HCT116 (cell line): ENCODE measurements around the gene HCN1. TPM values are rescaled to one million over a fixed set of nuclear protein-coding genes. Genes with fewer than 3 reads are reported as not detected.

Experiments used
- ATAC-seq: fragments of 200-7000 bp; cut with Tn5 transposase; 2 replicates; pipeline ENCODE4 v1.9.1; 2020; ENCODE audit warnings: mild to moderate bottlenecking, moderate library complexity
- BruUV-seq: library from RNA; stranded (reverse); fragments of 400-500 nt; replicated peaks from 2 replicates; lab custom pipeline; 2021; lab: Mats Ljungman, UMichigan
- CTCF ChIA-PET: fragments of 300-600 bp; sonication (Branson Sonifier 250); formaldehyde crosslinking; loops from one replicate; lab custom pipeline; 2021; ENCODE audit warnings: antibody characterized with exemption; lab: Charles Lee
- POLR2A ChIA-PET: fragments of 300-600, 350-600 bp; sonication (Branson Sonifier 250); formaldehyde crosslinking; loops from one replicate; lab custom pipeline; 2021; ENCODE audit warnings: antibody characterized with exemption; lab: Charles Lee
- RAD21 ChIA-PET, 2 experiments: fragments of 300-600 bp; sonication (Branson Sonifier 250); formaldehyde crosslinking; loops; one replicate each; lab custom pipeline; 2023; ENCODE audit warnings: low total read pairs in 2 of 2; ENCODE audit not compliant: uncharacterized antibody in 2 of 2, unreplicated experiment in 2 of 2, low non-redundant PET in 1 of 2; lab: Charles Lee
- DNase-seq: peaks from one replicate; pipeline ENCODE4 v3.0.0-alpha.2; 2010; ENCODE audit warnings: low read depth, low spot score
- H2AFZ ChIP-seq: fragments of 200-600 bp; shearing (Covaris generic), sonication (generic); 2 replicates; pipeline ENCODE4 v1.6.1; 2017; ENCODE audit warnings: low read depth, mixed run types, mixed read lengths, antibody characterized with exemption, low read length; ENCODE audit not compliant: poor library complexity, severe bottlenecking
- H3K27ac ChIP-seq: 2 replicates; pipeline ENCODE4 v1.5.1; 2012; ENCODE audit warnings: low read depth, low read length
- H3K27me3 ChIP-seq: fragments of 200-600 bp; sonication (generic); 2 replicates; pipeline ENCODE4 v1.6.1; 2016; ENCODE audit warnings: mixed run types, low read length, mixed read lengths; ENCODE audit not compliant: insufficient read depth
- H3K36me3 ChIP-seq, 2 experiments: fragments of 200-500 bp in 1 of 2; fragments of 200-600 bp in 1 of 2; sonication (Bioruptor generic) in 1 of 2; sonication (generic) in 1 of 2; 2 replicates each; pipeline versions ENCODE4 v1.5.1 to v1.6.1; 2014 to 2016; ENCODE audit warnings: low read length in 2 of 2, inconsistent platforms in 1 of 2, mixed read lengths in 1 of 2, mixed run types in 1 of 2; ENCODE audit not compliant: insufficient read depth in 2 of 2, control insufficient read depth in 1 of 2
- H3K4me1 ChIP-seq, 2 experiments: fragments of 200-600 bp in 1 of 2; sonication (generic) in 1 of 2; 2 replicates each; pipeline versions ENCODE4 v1.5.1 to v1.6.1; 2012 to 2017; ENCODE audit warnings: low read length in 2 of 2, inconsistent platforms in 1 of 2, mild to moderate bottlenecking in 1 of 2, mixed read lengths in 1 of 2, mixed run types in 1 of 2, moderate library complexity in 1 of 2; ENCODE audit not compliant: insufficient read depth in 2 of 2, control insufficient read depth in 1 of 2
- H3K4me2 ChIP-seq: fragments of 200-600 bp; sonication (generic); 2 replicates; pipeline ENCODE4 v1.6.1; 2017; ENCODE audit warnings: mixed run types, low read length, mixed read lengths
- H3K4me3 ChIP-seq, 2 experiments: fragments of 200-600 bp in 1 of 2; sonication (generic) in 1 of 2; replicated peaks in 1 of 2; 2 replicates each; pipeline ENCODE4 v1.5.1; 2011 to 2016; ENCODE audit warnings: low read length in 2 of 2, control low read depth in 1 of 2, low read depth in 1 of 2, mild to moderate bottlenecking in 1 of 2, mixed read lengths in 1 of 2, mixed run types in 1 of 2
- H3K79me2 ChIP-seq: fragments of 200-600 bp; sonication (generic); 2 replicates; pipeline ENCODE4 v1.6.1; 2017; ENCODE audit warnings: mild to moderate bottlenecking, mixed run types, low read length, moderate library complexity, mixed read lengths; ENCODE audit not compliant: insufficient read depth
- H3K9ac ChIP-seq: fragments of 200-600 bp; sonication (generic); 2 replicates; pipeline ENCODE4 v1.6.1; 2016; ENCODE audit warnings: low read length, mixed read lengths
- H3K9me2 ChIP-seq: fragments of 200-600 bp; sonication (generic), shearing (Covaris generic); 2 replicates; pipeline ENCODE4 v1.6.1; 2017; ENCODE audit warnings: mixed run types, mild to moderate bottlenecking, moderate library complexity; ENCODE audit not compliant: insufficient read depth
- H3K9me3 ChIP-seq, 2 experiments: fragments of 200-500 bp in 1 of 2; fragments of 200-600 bp in 1 of 2; sonication (Bioruptor generic) in 1 of 2; sonication (generic) in 1 of 2; 2 replicates each; pipeline ENCODE4 v1.6.1; 2014 to 2017; ENCODE audit warnings: low read length in 2 of 2, mixed read lengths in 2 of 2, inconsistent platforms in 1 of 2, low read depth in 1 of 2, mild to moderate bottlenecking in 1 of 2, mixed run types in 1 of 2, moderate library complexity in 1 of 2; ENCODE audit not compliant: control insufficient read depth in 1 of 2, insufficient read depth in 1 of 2
- H4K20me1 ChIP-seq: fragments of 200-600 bp; sonication (generic), shearing (Covaris generic); 2 replicates; pipeline ENCODE4 v1.6.1; 2017; ENCODE audit warnings: mixed run types, mild to moderate bottlenecking, moderate library complexity; ENCODE audit not compliant: insufficient read depth
- ELF1 ChIP-seq: IDR thresholded peaks from 2 replicates; pipeline ENCODE4 v1.6.1; 2012; ENCODE audit warnings: low read depth, borderline replicate concordance
- POLR2A ChIP-seq: IDR thresholded peaks from 2 replicates; pipeline ENCODE4 v1.7.0; 2011; ENCODE audit warnings: borderline replicate concordance; ENCODE audit not compliant: insufficient read depth, insufficient read length; ENCODE audit errors: extremely low read depth
- POLR2AphosphoS5 ChIP-seq: IDR thresholded peaks from 2 replicates; pipeline ENCODE4 v1.6.1; 2011; ENCODE audit warnings: mild to moderate bottlenecking, low read depth, low read length, moderate library complexity
- RAD21 ChIP-seq: IDR thresholded peaks from 2 replicates; pipeline ENCODE4 v1.6.1; 2012; ENCODE audit warnings: low read depth, mild to moderate bottlenecking
- SIN3A ChIP-seq: IDR thresholded peaks from 2 replicates; pipeline ENCODE4 v1.6.1; 2012; ENCODE audit warnings: low read depth
- YY1 ChIP-seq: IDR thresholded peaks from 2 replicates; pipeline ENCODE4 v1.6.1; 2011; ENCODE audit warnings: low read length, low read depth, moderate library complexity, mild to moderate bottlenecking; ENCODE audit not compliant: insufficient replicate concordance; ENCODE audit errors: extremely low read depth
- intact Hi-C: fragments of 100-400 bp; cut with micrococcal nuclease; formaldehyde crosslinking; loops from 2 replicates; pipeline ENCODE4 v1.10.0; 2022
- total RNA-seq: library from RNA; stranded (reverse); gene quantifications from one replicate; pipeline ENCODE4 v1.2.1, GENCODE V29; 2021; ENCODE audit not compliant: unreplicated experiment
- TF ChIP-seq, protein P1 (sequence below), 3 experiments: fragments of 200-600 bp in 1 of 3; sonication (generic) in 1 of 3; IDR thresholded peaks in 2 of 3; conservative IDR thresholded peaks in 1 of 3; 2 replicates each; pipeline ENCODE4 v1.5.1; 2012 to 2017; ENCODE audit warnings: low read depth in 2 of 3, low read length in 2 of 3, antibody characterized with exemption in 1 of 3, borderline replicate concordance in 1 of 3, control low read depth in 1 of 3, mild to moderate bottlenecking in 1 of 3, mixed read lengths in 1 of 3, mixed run types in 1 of 3, moderate library complexity in 1 of 3; ENCODE audit not compliant: insufficient read depth in 1 of 3
- TF ChIP-seq, protein P2 (sequence below): IDR thresholded peaks from 2 replicates; pipeline ENCODE4 v1.6.1; 2012
- TF ChIP-seq, protein P3 (sequence below): IDR thresholded peaks from 2 replicates; pipeline ENCODE4 v1.6.1; 2012; ENCODE audit warnings: low read depth

Gene HCN1
- total RNA-seq, 1 experiment from 2014 or later = 0.10 TPM

DNA sequence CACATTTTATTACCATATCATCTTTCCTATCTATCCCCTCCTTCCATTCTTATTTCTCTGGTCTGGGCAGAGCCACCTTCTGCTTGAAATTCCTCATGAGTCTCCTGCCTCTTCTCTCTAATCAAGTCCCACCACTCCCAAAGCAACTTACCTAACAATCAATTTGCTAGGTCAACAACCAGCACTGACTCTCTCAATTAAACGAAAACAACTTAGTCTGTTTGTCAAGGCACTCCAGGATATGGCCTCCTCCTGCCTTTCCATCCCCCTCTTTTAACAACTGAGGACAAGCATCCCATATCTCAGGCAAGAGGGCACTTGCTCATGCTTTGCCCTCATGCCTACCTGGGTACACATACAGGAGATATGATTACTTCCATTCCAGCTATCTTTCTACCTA is 47.4 kb downstream of the HCN1 start:
- H3K4me1 ChIP-seq = no peaks in the 10 kb centered on the region
- TF ChIP-seq POLR2A (no peak), SIN3A (no peak), POLR2AphosphoS5 (no peak), YY1 (no peak), RAD21 (no peak), ELF1 (no peak)
- TF ChIP-seq, protein P1, sequence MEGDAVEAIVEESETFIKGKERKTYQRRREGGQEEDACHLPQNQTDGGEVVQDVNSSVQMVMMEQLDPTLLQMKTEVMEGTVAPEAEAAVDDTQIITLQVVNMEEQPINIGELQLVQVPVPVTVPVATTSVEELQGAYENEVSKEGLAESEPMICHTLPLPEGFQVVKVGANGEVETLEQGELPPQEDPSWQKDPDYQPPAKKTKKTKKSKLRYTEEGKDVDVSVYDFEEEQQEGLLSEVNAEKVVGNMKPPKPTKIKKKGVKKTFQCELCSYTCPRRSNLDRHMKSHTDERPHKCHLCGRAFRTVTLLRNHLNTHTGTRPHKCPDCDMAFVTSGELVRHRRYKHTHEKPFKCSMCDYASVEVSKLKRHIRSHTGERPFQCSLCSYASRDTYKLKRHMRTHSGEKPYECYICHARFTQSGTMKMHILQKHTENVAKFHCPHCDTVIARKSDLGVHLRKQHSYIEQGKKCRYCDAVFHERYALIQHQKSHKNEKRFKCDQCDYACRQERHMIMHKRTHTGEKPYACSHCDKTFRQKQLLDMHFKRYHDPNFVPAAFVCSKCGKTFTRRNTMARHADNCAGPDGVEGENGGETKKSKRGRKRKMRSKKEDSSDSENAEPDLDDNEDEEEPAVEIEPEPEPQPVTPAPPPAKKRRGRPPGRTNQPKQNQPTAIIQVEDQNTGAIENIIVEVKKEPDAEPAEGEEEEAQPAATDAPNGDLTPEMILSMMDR (IDR thresholded peaks at IDR 0.05 in 2 of 3, conservative IDR thresholded peaks at IDR 0.05 in 1 of 3; ENCODE audit: borderline replicate concordance in 1 of 3, insufficient read depth in 1 of 3, low read depth in 2 of 3, low read length in 2 of 3) = no peak
- TF ChIP-seq, protein P2, sequence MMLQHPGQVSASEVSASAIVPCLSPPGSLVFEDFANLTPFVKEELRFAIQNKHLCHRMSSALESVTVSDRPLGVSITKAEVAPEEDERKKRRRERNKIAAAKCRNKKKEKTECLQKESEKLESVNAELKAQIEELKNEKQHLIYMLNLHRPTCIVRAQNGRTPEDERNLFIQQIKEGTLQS = no peak
- TF ChIP-seq, protein P3, sequence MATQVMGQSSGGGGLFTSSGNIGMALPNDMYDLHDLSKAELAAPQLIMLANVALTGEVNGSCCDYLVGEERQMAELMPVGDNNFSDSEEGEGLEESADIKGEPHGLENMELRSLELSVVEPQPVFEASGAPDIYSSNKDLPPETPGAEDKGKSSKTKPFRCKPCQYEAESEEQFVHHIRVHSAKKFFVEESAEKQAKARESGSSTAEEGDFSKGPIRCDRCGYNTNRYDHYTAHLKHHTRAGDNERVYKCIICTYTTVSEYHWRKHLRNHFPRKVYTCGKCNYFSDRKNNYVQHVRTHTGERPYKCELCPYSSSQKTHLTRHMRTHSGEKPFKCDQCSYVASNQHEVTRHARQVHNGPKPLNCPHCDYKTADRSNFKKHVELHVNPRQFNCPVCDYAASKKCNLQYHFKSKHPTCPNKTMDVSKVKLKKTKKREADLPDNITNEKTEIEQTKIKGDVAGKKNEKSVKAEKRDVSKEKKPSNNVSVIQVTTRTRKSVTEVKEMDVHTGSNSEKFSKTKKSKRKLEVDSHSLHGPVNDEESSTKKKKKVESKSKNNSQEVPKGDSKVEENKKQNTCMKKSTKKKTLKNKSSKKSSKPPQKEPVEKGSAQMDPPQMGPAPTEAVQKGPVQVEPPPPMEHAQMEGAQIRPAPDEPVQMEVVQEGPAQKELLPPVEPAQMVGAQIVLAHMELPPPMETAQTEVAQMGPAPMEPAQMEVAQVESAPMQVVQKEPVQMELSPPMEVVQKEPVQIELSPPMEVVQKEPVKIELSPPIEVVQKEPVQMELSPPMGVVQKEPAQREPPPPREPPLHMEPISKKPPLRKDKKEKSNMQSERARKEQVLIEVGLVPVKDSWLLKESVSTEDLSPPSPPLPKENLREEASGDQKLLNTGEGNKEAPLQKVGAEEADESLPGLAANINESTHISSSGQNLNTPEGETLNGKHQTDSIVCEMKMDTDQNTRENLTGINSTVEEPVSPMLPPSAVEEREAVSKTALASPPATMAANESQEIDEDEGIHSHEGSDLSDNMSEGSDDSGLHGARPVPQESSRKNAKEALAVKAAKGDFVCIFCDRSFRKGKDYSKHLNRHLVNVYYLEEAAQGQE = no peak
- H3K9me2 ChIP-seq = no peaks in the 10 kb centered on the region
- ATAC-seq (no peak), DNase-seq (no peak)
- no peaks in the 10 kb centered on the region for H3K27me3 ChIP-seq
- BruUV-seq = no TSS peak
- intact Hi-C loops = no loop called here
- no peaks in the 10 kb centered on the region for H3K79me2 ChIP-seq
- ChIA-PET RAD21 (no interaction called here), CTCF (no interaction called here), POLR2A (no interaction called here)
- no peak overlapping the region for H3K27ac ChIP-seq
- no peak overlapping the region for H3K4me3 ChIP-seq
- H3K36me3 ChIP-seq = no peaks in the 10 kb centered on the region
- no peaks in the 10 kb centered on the region for H4K20me1 ChIP-seq
- H2AFZ ChIP-seq = no peak overlapping the region
- no peak overlapping the region for H3K4me2 ChIP-seq
- no peak overlapping the region for H3K9ac ChIP-seq
- H3K9me3 ChIP-seq = no peaks in the 10 kb centered on the region
